Activated naive CD4-positive, alpha-beta T cell treated with anti-CD3 and anti-CD28 coated beads, Interleukin-2, amount 50 U/mL, for 24 hours (primary cell): ENCODE results near the gene NBAS.
"Not testable (repeated sequence)": the region's sequence is repeated elsewhere in the genome, so short reads cannot be mapped to it uniquely, and the experiment has no call there.

Experiments
- H3K27ac Mint-ChIP-seq: one replicate; pipeline ENCODE4 v1.8.0; 2021; ENCODE audit warnings: mild to moderate bottlenecking, mixed read lengths
- H3K27me3 Mint-ChIP-seq: one replicate; pipeline ENCODE4 v1.8.0; 2021; ENCODE audit warnings: mixed read lengths
- H3K36me3 Mint-ChIP-seq: one replicate; pipeline ENCODE4 v1.8.0; 2021; ENCODE audit warnings: mixed read lengths
- H3K4me1 Mint-ChIP-seq: one replicate; pipeline ENCODE4 v1.8.0; 2021; ENCODE audit warnings: mixed read lengths
- H3K4me3 Mint-ChIP-seq: one replicate; pipeline ENCODE4 v1.8.0; 2021; ENCODE audit warnings: mild to moderate bottlenecking, mixed read lengths
- H3K9me3 Mint-ChIP-seq: one replicate; pipeline ENCODE4 v1.8.0; 2021; ENCODE audit warnings: mixed read lengths

The NBAS gene

GRCh38 chr2:15269043-15269442, 292.1 kb downstream of the NBAS start:
- Mint-ChIP-seq H3K36me3 (peaks cover 38% of the 10 kb centered on the region), H3K4me1 (no peaks in the 10 kb centered on the region), H3K9me3 (no peaks in the 10 kb centered on the region), H3K27me3 (no peaks in the 10 kb centered on the region), H3K27ac (no peak overlapping the region), H3K4me3 (no peak overlapping the region)

DNA sequence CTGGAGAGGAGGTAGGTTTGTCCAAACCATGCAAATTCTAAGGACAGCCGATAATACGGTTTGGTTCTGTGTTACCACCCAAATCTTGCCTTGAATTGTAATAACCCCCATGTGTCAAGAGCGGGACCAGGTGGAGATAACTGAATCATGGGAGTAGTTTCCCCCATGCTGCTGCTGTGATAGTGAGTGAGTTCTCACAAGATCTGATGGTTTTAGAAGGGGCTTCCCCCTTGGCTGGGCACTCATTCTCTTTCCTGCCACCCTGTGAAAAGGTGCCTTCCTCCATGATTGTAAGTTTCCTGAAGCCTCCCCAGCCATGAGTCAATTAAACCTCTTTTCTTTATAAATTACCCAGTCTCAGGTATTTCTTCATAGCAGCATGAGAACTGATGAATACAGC, 295.2 kb downstream of the NBAS start:
- Mint-ChIP-seq H3K4me1 (no peaks in the 10 kb centered on the region), H3K9me3 (no peaks in the 10 kb centered on the region), H3K27me3 (no peaks in the 10 kb centered on the region), H3K27ac (no peak overlapping the region), H3K4me3 (no peak overlapping the region), H3K36me3 (peaks cover 49% of the 10 kb centered on the region)

- no peak overlapping the region for H3K27ac Mint-ChIP-seq
- H3K36me3 Mint-ChIP-seq, result peaks cover 59% of the 10 kb centered on the region
- H3K9me3 Mint-ChIP-seq, result no peaks in the 10 kb centered on the region
- H3K27me3 Mint-ChIP-seq, result no peaks in the 10 kb centered on the region
- no peaks in the 10 kb centered on the region for H3K4me1 Mint-ChIP-seq
- H3K4me3 Mint-ChIP-seq, result no peak overlapping the region
Measured at GRCh38 chr2:15263976-15264685, 297.0 kb downstream of the NBAS start.

DNA sequence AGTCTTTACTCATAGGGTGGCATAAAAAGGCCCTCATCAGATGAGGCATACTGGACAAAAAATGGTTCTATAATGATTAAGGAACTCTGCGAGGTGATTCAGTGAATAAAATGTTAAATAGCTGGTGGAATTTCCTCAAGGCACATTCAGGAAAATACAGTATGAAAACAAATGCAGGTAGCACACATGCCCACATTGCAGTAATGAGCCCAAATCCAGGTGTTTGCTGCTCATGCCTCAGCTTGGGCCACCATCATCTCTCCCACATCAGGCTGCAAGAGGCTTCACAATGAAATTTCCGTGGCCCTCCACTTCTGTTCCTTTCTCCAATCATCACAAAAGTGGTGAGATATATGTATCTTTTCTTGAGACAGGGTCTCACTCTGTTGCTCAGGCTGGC, 298.3 kb downstream of the NBAS start:
- Mint-ChIP-seq H3K4me3 (no peak overlapping the region), H3K27me3 (no peaks in the 10 kb centered on the region), H3K9me3 (no peaks in the 10 kb centered on the region), H3K27ac (no peak overlapping the region), H3K36me3 (peaks cover 56% of the 10 kb centered on the region), H3K4me1 (no peaks in the 10 kb centered on the region)

DNA sequence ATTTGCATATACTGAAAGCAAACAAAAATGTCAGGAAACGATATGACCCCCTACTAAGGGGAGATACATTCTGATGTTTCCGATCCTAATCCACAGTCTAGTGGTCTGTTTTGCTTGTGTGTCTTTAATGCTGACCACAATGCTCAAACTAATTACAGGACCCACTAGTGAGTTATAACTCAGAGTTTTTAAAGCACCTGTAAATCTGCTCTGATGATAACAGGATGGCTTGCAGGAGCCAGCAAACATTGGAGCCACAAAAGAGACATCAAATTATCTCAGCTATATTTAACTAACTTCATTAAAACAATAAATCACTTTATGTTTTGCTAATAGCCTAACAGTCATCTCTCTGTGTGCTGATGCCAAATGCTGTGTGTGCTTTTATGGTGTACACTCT, 300.3 kb downstream of the NBAS start:
- Mint-ChIP-seq H3K9me3 (no peaks in the 10 kb centered on the region), H3K4me3 (no peak overlapping the region), H3K4me1 (no peaks in the 10 kb centered on the region), H3K27me3 (no peaks in the 10 kb centered on the region), H3K36me3 (peaks cover 53% of the 10 kb centered on the region), H3K27ac (no peak overlapping the region)

GRCh38 chr2:15260196-15260595, 300.9 kb downstream of the NBAS start:
- H3K4me3 Mint-ChIP-seq, result no peak overlapping the region
- H3K27ac Mint-ChIP-seq, result no peak overlapping the region
- no peaks in the 10 kb centered on the region for H3K27me3 Mint-ChIP-seq
- H3K4me1 Mint-ChIP-seq, result no peaks in the 10 kb centered on the region
- H3K9me3 Mint-ChIP-seq, result no peaks in the 10 kb centered on the region
- H3K36me3 Mint-ChIP-seq, result peaks cover 56% of the 10 kb centered on the region

GRCh38 chr2:15259356-15259756, 301.8 kb downstream of the NBAS start:
- Mint-ChIP-seq H3K36me3 (peaks cover 50% of the 10 kb centered on the region), H3K27me3 (no peaks in the 10 kb centered on the region), H3K4me1 (no peaks in the 10 kb centered on the region), H3K27ac (no peak overlapping the region), H3K4me3 (no peak overlapping the region), H3K9me3 (no peaks in the 10 kb centered on the region)

DNA sequence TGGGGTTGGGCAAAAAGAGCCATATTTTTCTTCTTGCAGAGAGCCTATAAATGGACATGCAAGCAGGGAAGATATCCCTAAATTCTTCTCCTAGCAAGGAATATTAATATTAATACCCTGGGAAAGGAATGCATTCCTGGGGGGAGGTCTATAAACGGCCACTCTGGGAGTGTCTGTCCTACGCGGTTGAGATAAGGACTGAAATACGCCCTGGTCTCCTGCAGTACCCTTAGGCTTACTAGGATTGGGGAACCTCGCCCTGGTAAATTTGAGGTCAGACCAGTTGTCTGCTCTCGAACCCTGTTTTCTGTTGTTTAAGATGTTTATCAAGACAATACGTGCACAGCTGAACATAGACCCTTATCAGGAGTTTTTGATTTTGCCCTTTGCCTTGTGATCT, 302.7 kb downstream of the NBAS start:
- peaks cover 43% of the 10 kb centered on the region for H3K36me3 Mint-ChIP-seq
- not testable (repeated sequence) for H3K27me3 Mint-ChIP-seq, H3K9me3 Mint-ChIP-seq, H3K27ac Mint-ChIP-seq, H3K4me3 Mint-ChIP-seq, H3K4me1 Mint-ChIP-seq

GRCh38 chr2:15253835-15254286, 307.3 kb downstream of the NBAS start:
- H3K27me3 Mint-ChIP-seq, result no peaks in the 10 kb centered on the region
- no peak overlapping the region for H3K4me3 Mint-ChIP-seq
- H3K27ac Mint-ChIP-seq, result no peak overlapping the region
- peaks cover 4% of the 10 kb centered on the region for H3K4me1 Mint-ChIP-seq
- H3K9me3 Mint-ChIP-seq, result no peaks in the 10 kb centered on the region
- peaks cover 28% of the 10 kb centered on the region for H3K36me3 Mint-ChIP-seq

GRCh38 chr2:15253247-15253646, 307.9 kb downstream of the NBAS start:
- H3K4me3 Mint-ChIP-seq, result no peak overlapping the region
- peaks cover 4% of the 10 kb centered on the region for H3K4me1 Mint-ChIP-seq
- H3K27me3 Mint-ChIP-seq, result no peaks in the 10 kb centered on the region
- H3K9me3 Mint-ChIP-seq, result no peaks in the 10 kb centered on the region
- no peak overlapping the region for H3K27ac Mint-ChIP-seq
- peaks cover 25% of the 10 kb centered on the region for H3K36me3 Mint-ChIP-seq

GRCh38 chr2:15251753-15252152, 309.4 kb downstream of the NBAS start:
- no peak overlapping the region for H3K27ac Mint-ChIP-seq
- no peak overlapping the region for H3K4me3 Mint-ChIP-seq
- H3K36me3 Mint-ChIP-seq, result peaks cover 24% of the 10 kb centered on the region
- peaks cover 4% of the 10 kb centered on the region for H3K4me1 Mint-ChIP-seq
- H3K27me3 Mint-ChIP-seq, result no peaks in the 10 kb centered on the region
- H3K9me3 Mint-ChIP-seq, result no peaks in the 10 kb centered on the region

DNA sequence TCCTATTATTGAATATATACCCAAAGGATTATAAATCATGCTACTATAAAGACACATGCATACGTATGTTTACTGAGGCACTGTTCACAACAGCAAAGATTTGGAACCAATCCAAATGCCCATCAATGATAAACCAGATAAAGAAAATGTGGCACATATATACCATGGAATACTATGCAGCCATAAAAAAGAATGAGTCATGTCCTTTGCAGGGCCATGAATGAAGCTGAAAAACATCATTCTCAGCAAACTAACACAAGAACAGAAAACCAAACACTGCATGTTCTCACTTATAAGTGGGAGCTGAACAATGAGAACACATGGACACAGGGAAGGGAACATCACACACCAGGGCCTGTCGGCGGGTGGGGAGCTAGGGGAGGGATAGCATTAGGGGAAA, 310.2 kb downstream of the NBAS start:
- not testable (repeated sequence) for H3K4me3 Mint-ChIP-seq, H3K27ac Mint-ChIP-seq, H3K4me1 Mint-ChIP-seq, H3K9me3 Mint-ChIP-seq, H3K27me3 Mint-ChIP-seq
- peaks cover 24% of the 10 kb centered on the region for H3K36me3 Mint-ChIP-seq

DNA sequence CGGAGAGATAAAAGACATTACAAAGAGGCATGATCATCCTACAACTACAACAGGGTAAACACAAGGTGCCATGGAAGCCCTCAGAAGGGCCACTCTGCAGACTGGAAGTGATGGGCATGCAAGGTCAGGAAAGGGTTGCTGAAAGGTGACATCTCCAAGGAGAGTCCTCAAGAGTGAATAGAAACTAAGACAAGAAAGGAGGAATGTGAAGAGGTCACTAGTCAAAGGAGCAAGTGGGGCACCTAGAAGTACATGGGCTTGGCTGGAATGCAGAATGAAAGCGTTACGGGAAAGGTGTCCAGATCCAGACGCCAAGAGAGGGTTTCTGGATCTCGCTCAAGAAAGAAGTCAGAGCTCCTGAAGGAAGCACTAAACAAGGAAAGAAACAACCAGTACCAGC, 314.3 kb downstream of the NBAS start:
- Mint-ChIP-seq H3K9me3 (no peaks in the 10 kb centered on the region), H3K27me3 (no peaks in the 10 kb centered on the region), H3K4me3 (no peak overlapping the region), H3K36me3 (peaks cover 21% of the 10 kb centered on the region), H3K27ac (no peak overlapping the region), H3K4me1 (peaks cover 17% of the 10 kb centered on the region)

DNA sequence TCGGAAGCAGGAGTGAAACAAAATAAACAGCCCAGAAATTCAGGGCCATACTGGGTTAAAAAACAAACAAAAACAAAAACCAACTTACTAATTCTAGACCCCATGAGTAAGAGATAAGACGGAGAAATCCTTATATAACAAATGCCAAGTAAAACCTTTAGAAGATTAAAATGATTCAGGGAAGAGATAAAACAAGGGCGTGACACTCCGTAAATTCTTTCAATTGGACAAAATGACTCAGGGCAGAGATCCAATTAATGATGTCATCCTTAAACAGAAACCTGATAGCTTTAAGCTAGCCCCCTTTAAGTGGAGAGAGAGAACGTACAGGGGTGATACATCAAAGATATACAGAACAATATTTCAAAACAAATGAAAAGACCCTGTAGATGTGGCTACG, 317.4 kb downstream of the NBAS start:
- H3K9me3 Mint-ChIP-seq, result no peaks in the 10 kb centered on the region
- peaks cover 13% of the 10 kb centered on the region for H3K4me1 Mint-ChIP-seq
- no peak overlapping the region for H3K27ac Mint-ChIP-seq
- no peaks in the 10 kb centered on the region for H3K27me3 Mint-ChIP-seq
- H3K4me3 Mint-ChIP-seq, result no peak overlapping the region
- H3K36me3 Mint-ChIP-seq, result peaks cover 22% of the 10 kb centered on the region

DNA sequence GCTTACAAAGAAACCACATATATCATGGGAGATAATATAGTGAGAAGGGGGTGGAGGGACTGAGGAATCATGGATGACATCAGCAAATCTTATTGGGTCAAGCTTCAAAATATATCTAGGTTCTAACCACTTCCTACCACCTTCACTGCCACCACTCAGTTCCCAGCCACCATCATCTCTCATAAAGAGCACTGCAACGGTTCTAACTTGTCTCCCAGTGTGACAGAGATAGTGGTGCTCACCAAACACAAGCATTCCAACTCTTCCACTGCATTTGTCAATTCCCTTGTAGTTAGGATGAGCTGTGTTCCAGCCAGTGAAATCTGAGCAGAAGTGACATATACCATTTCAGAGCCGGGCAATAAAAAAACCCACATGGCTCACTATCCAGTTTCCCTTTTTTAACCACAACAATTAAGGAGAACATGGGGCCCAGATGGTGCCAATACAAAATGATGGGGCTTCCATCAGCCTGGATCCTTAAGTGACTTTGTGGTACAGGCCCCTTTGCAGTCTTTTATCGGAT, 318.1 kb downstream of the NBAS start:
- Mint-ChIP-seq H3K9me3 (no peaks in the 10 kb centered on the region), H3K36me3 (peaks cover 23% of the 10 kb centered on the region), H3K4me1 (peaks cover 13% of the 10 kb centered on the region), H3K27me3 (no peaks in the 10 kb centered on the region), H3K27ac (no peak overlapping the region), H3K4me3 (no peak overlapping the region)

- no peaks in the 10 kb centered on the region for H3K9me3 Mint-ChIP-seq
- H3K27ac Mint-ChIP-seq, result no peak overlapping the region
- H3K4me3 Mint-ChIP-seq, result no peak overlapping the region
- H3K36me3 Mint-ChIP-seq, result peaks cover 24% of the 10 kb centered on the region
- H3K4me1 Mint-ChIP-seq, result peaks cover 13% of the 10 kb centered on the region
- H3K27me3 Mint-ChIP-seq, result no peaks in the 10 kb centered on the region
Measured at GRCh38 chr2:15241929-15242328, 319.2 kb downstream of the NBAS start.

GRCh38 chr2:15241201-15241600, 319.9 kb downstream of the NBAS start:
- Mint-ChIP-seq H3K27ac (no peak overlapping the region), H3K27me3 (no peaks in the 10 kb centered on the region), H3K4me3 (no peak overlapping the region), H3K36me3 (peaks cover 24% of the 10 kb centered on the region), H3K4me1 (peaks cover 13% of the 10 kb centered on the region), H3K9me3 (no peaks in the 10 kb centered on the region)
